ENCODE results near the gene S100A10. TPM values are rescaled to one million over a fixed set of nuclear protein-coding genes. Genes with fewer than 3 reads are reported as not detected.

The S100A10 gene
- total RNA-seq, 1 experiment from 2014 or later, result 161 TPM

- TF ChIP-seq MYBL2 (CRISPR knock-in tag; IDR thresholded peaks at IDR 0.05) (no peak), EMX1 (CRISPR knock-in tag; IDR thresholded peaks at IDR 0.05) (no peak), JUN (CRISPR knock-in tag; IDR thresholded peaks at IDR 0.05) (no peak), CTCF (IDR thresholded peaks at IDR 0.05) (no peak), ZBTB21 (CRISPR knock-in tag; IDR thresholded peaks at IDR 0.05; ENCODE audit: borderline replicate concordance) (no peak), PRRX2 (CRISPR knock-in tag; IDR thresholded peaks at IDR 0.05) (no peak), TP53 (CRISPR knock-in tag; IDR thresholded peaks at IDR 0.05) (no peak), HMGA2 (CRISPR knock-in tag; IDR thresholded peaks at IDR 0.05) (no peak), ZSCAN18 (CRISPR knock-in tag; IDR thresholded peaks at IDR 0.05) (no peak)
Observed at GRCh38 chr1:152015766-152016165, 22.1 kb upstream of the S100A10 start (continued).

GRCh38 chr1:152014943-152015342 lies 21.3 kb upstream of the S100A10 start:
- Mint-ChIP-seq H3K4me3 (no peak overlapping the region), H3K27me3 (ENCODE audit: low read depth) (no peaks in the 10 kb centered on the region; the same call in 1 of the 2 replicates), H3K9me3 (peaks cover 6% of the 10 kb centered on the region), H3K4me1 (peaks cover 27% of the 10 kb centered on the region), H3K36me3 (no peaks in the 10 kb centered on the region), H3K27ac (no peak overlapping the region)
- TF ChIP-seq RELA (CRISPR knock-in tag; IDR thresholded peaks at IDR 0.05; ENCODE audit: borderline replicate concordance) (no peak), ZBTB21 (CRISPR knock-in tag; IDR thresholded peaks at IDR 0.05; ENCODE audit: borderline replicate concordance) (no peak), AR (CRISPR knock-in tag; IDR thresholded peaks at IDR 0.05) (no peak), ZNF138 (CRISPR knock-in tag; conservative IDR thresholded peaks at IDR 0.05) (no peak)
- no peak for ATAC-seq
- CTCF ChIA-PET, result interaction anchor here (0.6 to 5.4 kb wide), 6 partner anchors 13 to 422 kb away, joined by 3 to 87 read pairs (median 40); partner anchors contain the start of gene S100A11
- POLR2A ChIA-PET, result no interaction called here
- no peak for DNase-seq (ENCODE audit: low spot score)

GRCh38 chr1:152013664-152014237 lies 20.1 kb upstream of the S100A10 start:
- no peaks in the 10 kb centered on the region for H3K27me3 Mint-ChIP-seq (ENCODE audit: low read depth)
- no peak for TF ChIP-seq ZNF263 (CRISPR knock-in tag; IDR thresholded peaks at IDR 0.05; ENCODE audit: low read depth)
- TF ChIP-seq RORB (CRISPR knock-in tag; IDR thresholded peaks at IDR 0.05), result no peak
- no peak for TF ChIP-seq E2F5 (CRISPR knock-in tag; IDR thresholded peaks at IDR 0.05)
- TF ChIP-seq ESRRA (CRISPR knock-in tag; IDR thresholded peaks at IDR 0.05; ENCODE audit: borderline replicate concordance), result no peak
- no peak for TF ChIP-seq FOXJ3 (CRISPR knock-in tag; IDR thresholded peaks at IDR 0.05; ENCODE audit: borderline replicate concordance)
- no peak for TF ChIP-seq ATF1 (CRISPR knock-in tag; IDR thresholded peaks at IDR 0.05)
- TF ChIP-seq JAZF1 (CRISPR knock-in tag; IDR thresholded peaks at IDR 0.05), result no peak
- TF ChIP-seq GRHL2 (CRISPR knock-in tag; IDR thresholded peaks at IDR 0.05; ENCODE audit: insufficient replicate concordance, severe bottlenecking), result no peak
- no peak for TF ChIP-seq MYBL2 (CRISPR knock-in tag; IDR thresholded peaks at IDR 0.05)
- TF ChIP-seq ZMAT4 (CRISPR knock-in tag; IDR thresholded peaks at IDR 0.05), result no peak
- no peak for TF ChIP-seq GTF2I (CRISPR knock-in tag; conservative IDR thresholded peaks at IDR 0.05)
- TF ChIP-seq CREB1 (CRISPR knock-in tag; IDR thresholded peaks at IDR 0.05), result no peak
- no peak for TF ChIP-seq NR3C1 (CRISPR knock-in tag; conservative IDR thresholded peaks at IDR 0.05; ENCODE audit: low read depth)
- no peak for TF ChIP-seq TCF7 (CRISPR knock-in tag; IDR thresholded peaks at IDR 0.05; ENCODE audit: low read depth)
- no peak for TF ChIP-seq GABPB1 (CRISPR knock-in tag; IDR thresholded peaks at IDR 0.05)
- ChIA-PET POLR2A (no interaction called here), CTCF (interaction anchor here (0.5 to 5.4 kb wide), 22 partner anchors 9 to 191 kb away, joined by 3 to 87 read pairs (median 5); partner anchors contain the start of genes S100A11 and THEM4)
- H3K4me1 Mint-ChIP-seq, result peaks cover 27% of the 10 kb centered on the region
- no peak overlapping the region for H3K4me3 Mint-ChIP-seq
- DNase-seq (ENCODE audit: low spot score), result peak; percentile 66
- peak; percentile 74 for ATAC-seq
- H3K36me3 Mint-ChIP-seq, result no peaks in the 10 kb centered on the region
- peaks cover 6% of the 10 kb centered on the region for H3K9me3 Mint-ChIP-seq
- peak overlapping the region; percentile 66 for H3K27ac Mint-ChIP-seq

Measured in WTC11 (cell line).